GM21447 (cell line): ENCODE measurements around the gene PRRG1.
"Not testable (repeated sequence)": the region's sequence is repeated elsewhere in the genome, so short reads cannot be mapped to it uniquely, and the experiment has no call there.

Experiments
- ATAC-seq: cut with Tn5 transposase; IDR thresholded peaks from one replicate; pipeline ENCODE4 v1.9.1; 2021; ENCODE audit not compliant: unreplicated experiment

PRRG1 gene

GRCh38 chrX:37349221-37350033, at the start of gene PRRG1:
PRRG1 (plus strand) TSS chrX:37349364; CDS start chrX:37406250, 56,886 bp downstream.
- ATAC-seq = no peak

- ATAC-seq = no peak
These were observed 46.6 kb upstream of the PRRG1 start for GRCh38 chrX:37302569-37302968.

- ATAC-seq = not testable (repeated sequence)
These were observed 43.9 kb upstream of the PRRG1 start for GRCh38 chrX:37305238-37305637.

DNA sequence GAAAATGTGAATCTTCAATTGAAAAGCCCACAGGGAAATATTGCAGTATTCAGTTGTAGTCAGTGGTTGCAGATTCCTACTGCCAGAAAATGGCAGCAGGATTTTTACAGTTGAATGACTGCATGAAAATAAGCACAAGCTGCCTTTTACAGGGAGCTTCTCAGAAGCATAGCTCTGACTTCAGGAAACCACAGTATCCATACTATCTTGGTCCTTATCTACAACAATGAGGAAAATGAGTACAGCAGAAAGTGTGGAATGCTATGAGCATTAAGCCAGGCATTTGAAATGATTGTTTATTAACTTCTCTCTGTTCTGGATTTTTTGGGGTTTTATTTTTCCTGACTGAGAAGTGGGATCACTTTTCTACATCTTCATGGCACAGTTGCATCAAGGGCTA, 34.6 kb upstream of the PRRG1 start:
- no peak for ATAC-seq

DNA sequence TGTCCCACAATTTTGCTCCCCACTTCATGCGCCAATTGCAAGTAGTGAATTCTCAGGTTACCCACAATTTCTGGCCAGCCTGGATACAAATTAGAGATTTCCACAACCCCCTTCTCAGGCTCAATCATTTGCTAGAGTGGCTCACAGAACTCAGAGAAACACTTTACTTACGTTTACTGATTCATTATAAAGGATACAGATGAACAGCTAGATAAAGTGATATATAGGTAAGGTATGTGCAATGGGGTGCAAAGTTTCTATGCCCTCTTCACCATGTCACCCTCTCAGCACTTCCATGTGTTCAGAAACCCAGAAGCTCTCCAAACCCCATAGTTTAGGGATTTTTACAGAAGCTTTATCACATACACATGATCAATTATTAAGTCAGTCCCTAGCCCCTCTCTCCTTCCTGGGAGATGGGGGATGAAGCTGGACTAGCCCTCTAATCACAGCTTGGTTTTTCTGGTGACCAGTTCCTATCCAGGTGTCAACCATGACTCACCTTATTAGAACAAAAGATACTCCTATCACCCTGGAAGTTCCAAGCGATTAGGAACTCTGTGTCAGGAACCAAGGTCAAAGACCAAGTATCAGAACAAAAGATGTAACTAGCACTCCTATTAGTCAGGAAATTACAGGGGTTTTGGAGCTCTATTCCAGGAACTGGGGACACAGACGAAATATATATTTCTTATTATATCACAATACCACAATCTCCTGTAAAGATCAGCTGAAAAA, 33.5 kb upstream of the PRRG1 start:
- no peak for ATAC-seq

- no peak for ATAC-seq
These were observed 28.5 kb upstream of the PRRG1 start for GRCh38 chrX:37320541-37321203.

DNA sequence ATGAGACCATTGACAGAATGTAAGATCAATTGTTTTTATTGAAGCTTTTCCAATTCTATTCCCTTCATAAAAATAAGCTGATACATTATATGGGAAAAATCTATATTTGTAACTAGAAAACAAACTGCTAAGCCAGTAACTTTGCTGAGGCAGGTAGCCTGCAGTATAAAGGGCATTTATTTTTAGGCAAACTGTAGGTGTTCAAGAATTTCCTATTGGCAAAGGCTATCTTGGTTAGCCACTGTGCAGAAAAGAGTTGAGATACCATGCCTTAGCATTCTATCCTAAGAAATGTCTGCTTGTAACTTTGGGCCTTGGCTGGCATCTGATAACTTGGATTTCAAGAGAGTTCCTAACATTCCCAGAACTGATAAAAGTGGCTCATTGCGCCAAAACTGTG, 18.5 kb upstream of the PRRG1 start:
- no peak for ATAC-seq

GRCh38 chrX:37331546-37331945, 17.6 kb upstream of the PRRG1 start:
- no peak for ATAC-seq

GRCh38 chrX:37332055-37332454, 17.1 kb upstream of the PRRG1 start:
- ATAC-seq = no peak

GRCh38 chrX:37332987-37333658, 16.0 kb upstream of the PRRG1 start:
- ATAC-seq = no peak

GRCh38 chrX:37347420-37347819, 1.7 kb upstream of the PRRG1 start:
- no peak for ATAC-seq

DNA sequence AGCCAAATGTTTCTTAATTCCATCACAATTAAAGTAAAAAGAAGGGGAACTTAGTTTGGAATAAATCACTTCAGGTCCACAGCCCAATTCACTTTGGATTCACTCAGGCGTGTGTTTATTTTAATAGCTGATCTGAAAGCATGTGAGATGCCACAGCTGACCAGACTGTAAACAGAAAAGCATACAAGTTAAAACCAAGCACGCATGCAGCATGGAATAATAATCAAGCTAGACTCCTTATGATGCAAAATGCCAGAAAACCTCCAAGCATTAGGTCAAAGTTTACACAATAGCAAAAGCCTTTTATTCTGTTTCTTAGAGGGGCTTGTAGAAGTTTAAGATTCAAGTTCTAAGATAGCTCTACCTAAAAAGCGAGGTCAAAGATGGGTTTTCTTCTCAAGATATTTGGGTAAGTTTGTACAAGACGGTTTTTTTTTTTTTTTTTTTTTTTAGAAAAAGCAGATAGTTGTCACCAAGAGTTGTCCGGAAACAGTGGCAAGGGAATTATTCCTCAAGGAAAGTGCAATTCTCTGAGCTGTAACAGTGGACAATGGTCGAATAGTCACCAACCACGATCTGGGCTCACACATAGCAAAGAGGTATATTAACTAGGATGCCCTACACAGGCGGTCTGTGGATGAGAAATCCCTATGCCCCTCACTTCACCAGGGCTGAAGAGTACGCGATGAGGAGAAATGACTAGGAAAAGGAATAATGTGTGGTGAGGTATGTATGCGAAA, 763 bp upstream of the PRRG1 start:
- no peak for ATAC-seq

DNA sequence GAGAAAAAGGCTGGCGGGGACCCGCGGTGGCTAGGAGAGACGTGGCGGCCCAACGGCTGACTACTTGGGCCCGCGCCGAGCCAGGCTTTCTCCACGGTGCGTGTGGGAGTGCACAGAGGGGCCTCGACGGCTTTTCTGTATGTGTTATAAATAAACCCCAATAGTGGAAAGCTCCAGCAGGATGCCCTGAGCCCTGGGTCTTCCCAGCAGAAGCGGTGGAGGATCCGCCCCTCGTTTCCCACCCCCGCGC, 268 bp upstream of the PRRG1 start:
- no peak for ATAC-seq

GRCh38 chrX:37350034-37350365, 836 bp downstream of the PRRG1 start:
- no peak for ATAC-seq

- no peak for ATAC-seq
These were observed 4.5 kb downstream of the PRRG1 start for GRCh38 chrX:37353646-37354045.

DNA sequence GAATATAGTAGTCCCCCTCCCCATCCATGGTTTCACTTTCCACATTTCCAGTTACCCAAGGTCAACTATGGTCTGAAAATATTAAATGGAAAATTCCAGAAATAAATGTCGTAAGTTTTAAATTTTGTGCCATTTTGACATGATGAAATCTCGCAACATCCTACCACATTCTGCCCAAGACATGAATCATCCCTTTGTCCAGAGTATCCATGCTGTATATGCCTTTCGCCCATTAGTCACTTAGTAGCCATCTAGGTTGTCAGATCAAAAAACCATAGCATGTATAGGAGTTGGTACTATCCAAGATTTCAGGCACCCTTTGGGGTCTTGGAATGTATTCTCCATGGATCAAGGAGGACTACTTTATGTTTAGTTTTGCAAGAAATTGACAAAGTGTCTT, 8.3 kb downstream of the PRRG1 start:
- ATAC-seq = no peak

GRCh38 chrX:37361596-37361995, 12.4 kb downstream of the PRRG1 start:
- no peak for ATAC-seq

DNA sequence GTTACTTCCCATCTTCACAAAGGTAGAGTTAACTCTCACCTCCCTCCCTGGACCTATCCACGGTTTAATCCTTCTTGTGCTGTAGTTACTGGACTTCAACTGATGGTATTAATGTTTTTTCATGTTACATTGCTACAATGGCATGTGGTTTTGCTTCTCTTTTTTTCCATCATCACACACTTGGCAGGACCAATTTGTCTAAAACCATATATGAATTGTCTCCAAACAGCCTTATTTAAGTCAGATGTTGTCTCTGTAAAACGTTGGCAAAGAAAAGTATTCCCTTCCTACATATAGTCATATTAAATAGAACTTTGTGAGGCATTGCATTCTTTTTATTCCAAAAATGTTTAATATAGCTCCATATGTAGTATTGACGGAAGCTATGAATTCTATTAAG, 15.5 kb downstream of the PRRG1 start:
- no peak for ATAC-seq

DNA sequence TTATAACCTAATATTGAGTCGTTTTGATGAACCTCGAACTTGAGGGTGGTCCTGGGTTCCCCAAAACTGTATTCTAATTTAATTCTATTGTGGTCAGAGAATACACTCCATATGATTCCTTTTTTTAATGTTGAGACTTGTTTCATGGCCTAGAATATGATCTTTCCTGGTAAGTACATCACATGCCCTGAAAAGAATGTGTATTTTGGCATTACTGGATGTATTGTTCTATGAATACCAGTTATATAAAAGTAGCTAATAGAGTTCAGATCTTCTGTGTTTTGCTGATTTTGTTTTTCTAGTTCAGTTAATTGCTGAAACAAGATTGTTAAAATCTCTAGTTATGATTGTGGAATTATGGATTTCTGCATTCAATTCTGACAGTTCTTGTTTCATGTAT, 18.8 kb downstream of the PRRG1 start:
- no peak for ATAC-seq

DNA sequence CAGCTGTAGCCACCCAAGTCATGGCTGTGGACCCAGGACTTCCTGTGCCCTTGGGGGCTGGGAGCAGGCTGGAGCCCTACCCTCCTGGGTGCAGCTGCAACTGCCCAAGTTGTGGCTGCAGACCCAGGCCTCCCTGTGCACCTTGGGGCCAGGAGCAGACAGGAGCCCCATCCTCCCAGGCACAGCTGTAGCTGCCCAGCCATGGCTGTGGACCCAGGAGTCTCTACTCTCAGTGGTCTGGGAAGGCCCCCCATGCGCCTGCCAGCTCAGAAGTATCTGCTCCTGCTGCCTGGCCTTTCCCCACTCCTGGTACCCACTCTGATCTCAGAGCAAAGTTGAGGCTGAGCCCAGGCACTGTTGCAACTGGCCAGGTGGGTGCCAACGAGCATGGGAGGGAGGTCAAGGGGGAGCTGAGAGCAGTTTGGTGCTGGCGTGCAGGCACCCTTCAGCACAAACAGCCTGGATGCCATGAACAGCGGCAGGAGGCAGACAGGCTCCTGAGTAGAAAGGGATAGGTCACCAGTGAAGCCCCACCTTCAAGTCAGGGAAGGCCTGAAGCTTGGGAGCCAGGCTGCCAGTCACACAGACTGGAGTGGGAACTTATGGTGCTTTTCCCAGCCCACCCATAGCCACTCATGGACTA, 21.5 kb downstream of the PRRG1 start:
- ATAC-seq = no peak

DNA sequence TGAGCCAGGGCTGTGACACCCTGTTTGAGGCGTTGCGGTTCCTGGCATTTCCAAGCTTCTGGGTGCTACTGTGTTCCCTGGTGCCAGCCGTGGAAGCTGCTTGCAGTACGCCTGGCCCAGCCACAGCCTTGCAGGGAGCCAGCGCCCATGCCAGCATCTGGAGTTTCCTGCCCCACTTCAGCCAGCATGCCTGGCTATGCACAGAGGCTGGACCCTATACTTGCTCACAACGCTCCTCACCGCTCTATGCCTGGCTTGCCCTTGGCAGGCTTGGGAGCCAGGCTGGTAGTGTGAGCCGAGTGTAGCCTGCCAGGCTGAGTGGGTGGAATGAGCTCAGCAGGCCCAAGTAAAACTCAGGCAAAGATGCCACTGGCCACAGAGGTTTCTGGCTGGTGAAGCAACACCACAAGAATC, 22.4 kb downstream of the PRRG1 start:
- ATAC-seq = no peak
